Urothelium cell line (cell line): ENCODE measurements around the gene CDK3.
A peak's percentile ranks its signal among the peaks of the same experiment; 100 is the strongest.
"Not testable (repeated sequence)": the region's sequence is repeated elsewhere in the genome, so short reads cannot be mapped to it uniquely, and the experiment has no call there.

Experiments used
- DNase-seq: peaks from one replicate; pipeline ENCODE4 v3.0.0; 2011; ENCODE audit warnings: low spot score, mixed read lengths
- FAIRE-seq: peaks from 2 replicates; lab custom pipeline; 2011; peaks lifted over from hg19 to GRCh38; lab: Jason Lieb, UNC

CDK3 gene

GRCh38 chr17:76000755-76001521 lies at the start of gene CDK3:
Gene CDK3 (plus strand): TSS chr17:76000855. CDS start chr17:76001426, 571 bp downstream.
- FAIRE-seq (no peak), DNase-seq (no peak)

- no peak for FAIRE-seq
- DNase-seq, result no peak
Observed at GRCh38 chr17:75950855-75951554, 49.6 kb upstream of the CDK3 start.

- FAIRE-seq (no peak), DNase-seq (no peak)
Observed at GRCh38 chr17:75959051-75959838, 41.4 kb upstream of the CDK3 start.

GRCh38 chr17:75959839-75960511 lies 40.7 kb upstream of the CDK3 start:
- no peak for DNase-seq
- FAIRE-seq, result peak; percentile 59

- FAIRE-seq (no peak), DNase-seq (no peak)
Observed at GRCh38 chr17:75965468-75965867, 35.2 kb upstream of the CDK3 start.

- not testable (repeated sequence) for DNase-seq
Observed at GRCh38 chr17:75969044-75969443, 31.6 kb upstream of the CDK3 start.

GRCh38 chr17:75970011-75970523 lies 30.6 kb upstream of the CDK3 start:
- no peak for FAIRE-seq
- DNase-seq, result no peak

More at GRCh38 chr17:75969044-75969443, 31.6 kb upstream of the CDK3 start:
- not testable (repeated sequence) for FAIRE-seq

GRCh38 chr17:75970626-75971025 lies 30.0 kb upstream of the CDK3 start:
- no peak for FAIRE-seq

GRCh38 chr17:75975187-75975586 lies 25.5 kb upstream of the CDK3 start:
- not testable (repeated sequence) for DNase-seq, FAIRE-seq

More at GRCh38 chr17:75970626-75971025, 30.0 kb upstream of the CDK3 start:
- no peak for DNase-seq

- DNase-seq (no peak), FAIRE-seq (no peak)
Observed at GRCh38 chr17:75975757-75976174, 24.9 kb upstream of the CDK3 start.

- FAIRE-seq (no peak), DNase-seq (no peak)
Observed at GRCh38 chr17:75976175-75976848, 24.3 kb upstream of the CDK3 start.

- DNase-seq (peak; percentile 99), FAIRE-seq (peak; percentile 50)
Observed at GRCh38 chr17:75978938-75979704, 21.5 kb upstream of the CDK3 start, which contains the start of the genes ACOX1 and TEN1. Gene ACOX1 (minus strand): TSS chr17:75979166. CDS start chr17:75979073, 93 bp downstream. Gene TEN1 (plus strand): TSS chr17:75979240. CDS start chr17:75986193, 6,953 bp downstream.

GRCh38 chr17:75979705-75980187 lies 20.9 kb upstream of the CDK3 start:
- DNase-seq (no peak), FAIRE-seq (no peak)

GRCh38 chr17:75980188-75981018 lies 20.3 kb upstream of the CDK3 start:
- no peak for DNase-seq
- FAIRE-seq, result no peak

- no peak for DNase-seq
- no peak for FAIRE-seq
Observed at GRCh38 chr17:75981019-75981615, 19.5 kb upstream of the CDK3 start.

GRCh38 chr17:75983501-75984181 lies 17.0 kb upstream of the CDK3 start:
- DNase-seq, result no peak
- no peak for FAIRE-seq

- FAIRE-seq (no peak), DNase-seq (no peak)
Observed at GRCh38 chr17:75985986-75986385, 14.7 kb upstream of the CDK3 start.
